HEK293 (cell line): ENCODE data around the gene TCHHL1.

Source experiments
- BCL11B ChIP-seq: fragments of 450-650 bp; formaldehyde crosslinking; IDR thresholded peaks from 2 replicates; pipeline ENCODE4 v1.5.1; 2016; ENCODE audit warnings: low read depth, missing biosample characterization, missing genetic modification characterization
- GFI1B ChIP-seq: fragments of 450-650 bp; formaldehyde crosslinking; IDR thresholded peaks from 2 replicates; pipeline ENCODE4 v1.5.1; 2016; ENCODE audit warnings: missing biosample characterization, missing genetic modification characterization
- KLF1 ChIP-seq: fragments of 450-650 bp; formaldehyde crosslinking; IDR thresholded peaks from 2 replicates; pipeline ENCODE4 v1.5.1; 2016; ENCODE audit warnings: missing biosample characterization, missing genetic modification characterization
- RBAK ChIP-seq: fragments of 450-650 bp; formaldehyde crosslinking; IDR thresholded peaks from 2 replicates; pipeline ENCODE4 v1.5.1; 2016; ENCODE audit warnings: missing biosample characterization, missing genetic modification characterization
- SP3 ChIP-seq: fragments of 450-650 bp; formaldehyde crosslinking; IDR thresholded peaks from 2 replicates; pipeline ENCODE4 v1.5.1; 2016; ENCODE audit warnings: missing biosample characterization, missing genetic modification characterization
- TCF7L2 ChIP-seq: IDR thresholded peaks from 2 replicates; pipeline ENCODE4 v1.6.1; 2011; ENCODE audit warnings: low read depth, mild to moderate bottlenecking, inconsistent platforms, low read length, moderate library complexity, borderline replicate concordance
- YY1 ChIP-seq: fragments of 450-650 bp; formaldehyde crosslinking; IDR thresholded peaks from 2 replicates; pipeline ENCODE4 v1.5.1; 2018; ENCODE audit warnings: missing biosample characterization, missing genetic modification characterization
- YY2 ChIP-seq: fragments of 450-650 bp; formaldehyde crosslinking; IDR thresholded peaks from 2 replicates; pipeline ENCODE4 v1.5.1; 2016; ENCODE audit warnings: missing biosample characterization, missing genetic modification characterization
- ZBTB20 ChIP-seq: fragments of 450-650 bp; formaldehyde crosslinking; IDR thresholded peaks from 2 replicates; pipeline ENCODE4 v1.5.1; 2016; ENCODE audit warnings: missing biosample characterization, missing genetic modification characterization
- ZBTB48 ChIP-seq: fragments of 450-650 bp; formaldehyde crosslinking; IDR thresholded peaks from 2 replicates; pipeline ENCODE4 v1.5.1; 2016; ENCODE audit warnings: missing biosample characterization, missing genetic modification characterization
- ZIC2 ChIP-seq: fragments of 450-650 bp; formaldehyde crosslinking; IDR thresholded peaks from 2 replicates; pipeline ENCODE4 v1.5.1; 2016; ENCODE audit warnings: missing biosample characterization, missing genetic modification characterization
- ZNF112 ChIP-seq: fragments of 450-650 bp; formaldehyde crosslinking; IDR thresholded peaks from 2 replicates; pipeline ENCODE4 v1.5.0; 2017; ENCODE audit warnings: missing biosample characterization, missing genetic modification characterization
- ZNF121 ChIP-seq: fragments of 450-650 bp; formaldehyde crosslinking; IDR thresholded peaks from 2 replicates; pipeline ENCODE4 v1.5.1; 2016; ENCODE audit warnings: missing biosample characterization, missing genetic modification characterization
- ZNF133 ChIP-seq: fragments of 450-650 bp; formaldehyde crosslinking; IDR thresholded peaks from 2 replicates; pipeline ENCODE4 v1.5.1; 2016; ENCODE audit warnings: missing biosample characterization, missing genetic modification characterization
- ZNF157 ChIP-seq: fragments of 450-650 bp; formaldehyde crosslinking; IDR thresholded peaks from 2 replicates; pipeline ENCODE4 v1.5.1; 2016; ENCODE audit warnings: missing biosample characterization, missing genetic modification characterization
- ZNF16 ChIP-seq: fragments of 450-650 bp; formaldehyde crosslinking; IDR thresholded peaks from 2 replicates; pipeline ENCODE4 v1.5.1; 2016; ENCODE audit warnings: low read depth, missing biosample characterization, missing genetic modification characterization
- ZNF24 ChIP-seq: fragments of 450-650 bp; formaldehyde crosslinking; IDR thresholded peaks from 2 replicates; pipeline ENCODE4 v1.5.1; 2016; ENCODE audit warnings: missing biosample characterization, missing genetic modification characterization
- ZNF266 ChIP-seq: fragments of 450-650 bp; formaldehyde crosslinking; IDR thresholded peaks from 2 replicates; pipeline ENCODE4 v1.5.1; 2016; ENCODE audit warnings: missing biosample characterization, missing genetic modification characterization, low read depth
- ZNF366 ChIP-seq: fragments of 450-650 bp; formaldehyde crosslinking; conservative IDR thresholded peaks from 2 replicates; pipeline ENCODE4 v1.5.1; 2016; ENCODE audit warnings: missing biosample characterization, missing genetic modification characterization
- ZNF416 ChIP-seq: fragments of 450-650 bp; formaldehyde crosslinking; IDR thresholded peaks from 2 replicates; pipeline ENCODE4 v1.5.1; 2016; ENCODE audit warnings: missing biosample characterization, missing genetic modification characterization
- ZNF529 ChIP-seq: fragments of 450-650 bp; formaldehyde crosslinking; IDR thresholded peaks from 2 replicates; pipeline ENCODE4 v1.5.1; 2017; ENCODE audit warnings: missing genetic modification characterization, missing biosample characterization; ENCODE audit not compliant: insufficient replicate concordance
- ZNF530 ChIP-seq: fragments of 450-650 bp; formaldehyde crosslinking; IDR thresholded peaks from 2 replicates; pipeline ENCODE4 v1.5.1; 2016; ENCODE audit warnings: low read depth, missing biosample characterization, missing genetic modification characterization
- ZNF544 ChIP-seq: fragments of 450-650 bp; formaldehyde crosslinking; IDR thresholded peaks from 2 replicates; pipeline ENCODE4 v1.5.0; 2017; ENCODE audit warnings: missing biosample characterization, missing genetic modification characterization
- ZNF558 ChIP-seq: fragments of 450-650 bp; formaldehyde crosslinking; IDR thresholded peaks from 2 replicates; pipeline ENCODE4 v1.5.1; 2016; ENCODE audit warnings: missing biosample characterization, missing genetic modification characterization
- ZNF600 ChIP-seq: fragments of 450-650 bp; formaldehyde crosslinking; IDR thresholded peaks from 2 replicates; pipeline ENCODE4 v1.5.1; 2016; ENCODE audit warnings: missing biosample characterization, missing genetic modification characterization
- ZNF677 ChIP-seq: fragments of 450-650 bp; IDR thresholded peaks from 2 replicates; pipeline ENCODE4 v1.5.0; 2018; ENCODE audit warnings: missing biosample characterization, mild to moderate bottlenecking, missing genetic modification characterization, moderate library complexity
- ZNF768 ChIP-seq: fragments of 450-650 bp; formaldehyde crosslinking; IDR thresholded peaks from 2 replicates; pipeline ENCODE4 v1.5.1; 2018; ENCODE audit warnings: missing biosample characterization, mild to moderate bottlenecking, missing genetic modification characterization
- ZNF791 ChIP-seq: fragments of 450-650 bp; formaldehyde crosslinking; IDR thresholded peaks from 2 replicates; pipeline ENCODE4 v1.5.1; 2016; ENCODE audit warnings: missing biosample characterization, missing genetic modification characterization
- ZSCAN16 ChIP-seq: fragments of 450-650 bp; formaldehyde crosslinking; IDR thresholded peaks from 2 replicates; pipeline ENCODE4 v1.5.1; 2016; ENCODE audit warnings: missing biosample characterization, missing genetic modification characterization
- TF ChIP-seq, protein P1 (sequence below): fragments of 450-650 bp; formaldehyde crosslinking; IDR thresholded peaks from 2 replicates; pipeline ENCODE4 v1.5.1; 2017; ENCODE audit warnings: missing biosample characterization, mild to moderate bottlenecking, missing genetic modification characterization, moderate library complexity
- TF ChIP-seq, protein P2 (sequence below): fragments of 450-650 bp; formaldehyde crosslinking; IDR thresholded peaks from 2 replicates; pipeline ENCODE4 v1.5.1; 2016; ENCODE audit warnings: missing biosample characterization, missing genetic modification characterization
- TF ChIP-seq, protein P3 (sequence below): fragments of 450-650 bp; IDR thresholded peaks from 2 replicates; pipeline ENCODE4 v1.5.1; 2018; ENCODE audit warnings: missing biosample characterization, missing genetic modification characterization
- TF ChIP-seq, protein P4 (sequence below): fragments of 450-650 bp; formaldehyde crosslinking; IDR thresholded peaks from 2 replicates; pipeline ENCODE4 v1.5.1; 2016; ENCODE audit warnings: missing biosample characterization, missing genetic modification characterization
- TF ChIP-seq, protein P5 (sequence below): IDR thresholded peaks from 2 replicates; pipeline ENCODE4 v1.6.1; 2011; ENCODE audit warnings: mild to moderate bottlenecking, low read depth, low read length, borderline replicate concordance

Gene TCHHL1

DNA sequence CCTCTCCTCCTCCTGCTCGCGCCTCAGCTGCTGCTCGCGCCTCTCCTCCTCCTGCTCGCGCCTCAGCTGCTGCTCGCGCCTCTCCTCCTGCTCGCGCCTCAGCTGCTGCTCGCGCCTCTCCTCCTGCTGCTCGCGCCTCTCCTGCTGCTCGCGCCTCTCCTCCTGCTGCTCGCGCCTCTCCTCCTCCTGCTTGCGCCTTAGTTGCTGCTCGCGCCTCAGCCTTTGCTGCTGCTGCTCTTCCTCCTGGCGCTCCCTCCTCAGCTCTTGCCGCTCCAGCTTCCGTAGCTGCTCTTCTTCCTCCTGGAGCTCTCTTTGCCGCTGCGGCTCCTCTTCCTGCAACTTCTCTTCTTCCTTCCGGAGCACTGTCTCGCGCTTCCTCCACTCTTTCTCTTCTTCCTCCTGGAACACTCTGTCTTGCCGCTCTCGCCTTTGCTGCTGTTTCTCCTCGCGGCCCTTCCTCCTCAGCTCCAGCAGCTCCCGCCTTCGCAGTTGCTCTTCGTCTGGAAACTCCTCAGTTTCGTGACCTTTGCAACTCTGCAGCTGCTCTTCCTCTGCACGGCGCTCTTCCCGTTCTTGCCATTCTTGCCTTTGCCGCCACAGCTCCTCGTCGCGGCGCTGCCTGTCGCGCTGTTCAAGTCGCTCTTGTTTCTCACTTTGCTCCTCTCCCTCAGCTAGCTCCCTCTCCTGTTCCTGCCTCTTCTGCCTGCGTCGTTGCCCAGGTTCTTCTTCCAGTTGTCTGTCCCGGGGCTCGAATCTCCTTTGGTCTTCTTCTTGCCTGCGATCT is 23.4 kb upstream of the TCHHL1 start (continued):
- TF ChIP-seq ZBTB20 (tag by site-specific recombination) (no peak), ZNF112 (no peak), ZSCAN16 (tag by site-specific recombination) (no peak), ZNF544 (tag by site-specific recombination) (no peak), KLF1 (no peak), ZNF366 (tag by site-specific recombination) (peak; percentile 89), ZNF266 (no peak), ZNF121 (tag by site-specific recombination) (no peak), ZNF530 (tag by site-specific recombination) (no peak), ZBTB48 (no peak), YY1 (no peak), ZIC2 (tag by site-specific recombination) (peak; percentile 69), ZNF529 (tag by site-specific recombination) (no peak), ZNF768 (tag by site-specific recombination) (no peak), ZNF558 (no peak), ZNF677 (tag by site-specific recombination) (no peak), ZNF416 (no peak), YY2 (tag by site-specific recombination) (0 out of 2 replicates have a peak, but pooled peaks have one; percentile 37), ZNF24 (tag by site-specific recombination) (0 out of 2 replicates have a peak, but pooled peaks have one; percentile 36), ZNF791 (tag by site-specific recombination) (no peak), GFI1B (no peak), ZNF133 (no peak), SP3 (no peak), TCF7L2 (no peak), ZNF600 (peak; percentile 82), ZNF157 (peak; percentile 25; the same call in 1 of the 2 replicates), RBAK (tag by site-specific recombination) (no peak), BCL11B (tag by site-specific recombination) (no peak), ZNF16 (tag by site-specific recombination) (no peak)
- TF ChIP-seq, protein P1, sequence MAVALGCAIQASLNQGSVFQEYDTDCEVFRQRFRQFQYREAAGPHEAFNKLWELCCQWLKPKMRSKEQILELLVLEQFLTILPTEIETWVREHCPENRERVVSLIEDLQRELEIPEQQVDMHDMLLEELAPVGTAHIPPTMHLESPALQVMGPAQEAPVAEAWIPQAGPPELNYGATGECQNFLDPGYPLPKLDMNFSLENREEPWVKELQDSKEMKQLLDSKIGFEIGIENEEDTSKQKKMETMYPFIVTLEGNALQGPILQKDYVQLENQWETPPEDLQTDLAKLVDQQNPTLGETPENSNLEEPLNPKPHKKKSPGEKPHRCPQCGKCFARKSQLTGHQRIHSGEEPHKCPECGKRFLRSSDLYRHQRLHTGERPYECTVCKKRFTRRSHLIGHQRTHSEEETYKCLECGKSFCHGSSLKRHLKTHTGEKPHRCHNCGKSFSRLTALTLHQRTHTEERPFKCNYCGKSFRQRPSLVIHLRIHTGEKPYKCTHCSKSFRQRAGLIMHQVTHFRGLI = no peak
- TF ChIP-seq, protein P2, sequence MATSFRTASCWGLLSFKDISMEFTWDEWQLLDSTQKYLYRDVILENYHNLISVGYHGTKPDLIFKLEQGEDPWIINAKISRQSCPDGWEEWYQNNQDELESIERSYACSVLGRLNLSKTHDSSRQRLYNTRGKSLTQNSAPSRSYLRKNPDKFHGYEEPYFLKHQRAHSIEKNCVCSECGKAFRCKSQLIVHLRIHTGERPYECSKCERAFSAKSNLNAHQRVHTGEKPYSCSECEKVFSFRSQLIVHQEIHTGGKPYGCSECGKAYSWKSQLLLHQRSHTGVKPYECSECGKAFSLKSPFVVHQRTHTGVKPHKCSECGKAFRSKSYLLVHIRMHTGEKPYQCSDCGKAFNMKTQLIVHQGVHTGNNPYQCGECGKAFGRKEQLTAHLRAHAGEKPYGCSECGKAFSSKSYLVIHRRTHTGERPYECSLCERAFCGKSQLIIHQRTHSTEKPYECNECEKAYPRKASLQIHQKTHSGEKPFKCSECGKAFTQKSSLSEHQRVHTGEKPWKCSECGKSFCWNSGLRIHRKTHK (tag by site-specific recombination) = no peak
- TF ChIP-seq, protein P3, sequence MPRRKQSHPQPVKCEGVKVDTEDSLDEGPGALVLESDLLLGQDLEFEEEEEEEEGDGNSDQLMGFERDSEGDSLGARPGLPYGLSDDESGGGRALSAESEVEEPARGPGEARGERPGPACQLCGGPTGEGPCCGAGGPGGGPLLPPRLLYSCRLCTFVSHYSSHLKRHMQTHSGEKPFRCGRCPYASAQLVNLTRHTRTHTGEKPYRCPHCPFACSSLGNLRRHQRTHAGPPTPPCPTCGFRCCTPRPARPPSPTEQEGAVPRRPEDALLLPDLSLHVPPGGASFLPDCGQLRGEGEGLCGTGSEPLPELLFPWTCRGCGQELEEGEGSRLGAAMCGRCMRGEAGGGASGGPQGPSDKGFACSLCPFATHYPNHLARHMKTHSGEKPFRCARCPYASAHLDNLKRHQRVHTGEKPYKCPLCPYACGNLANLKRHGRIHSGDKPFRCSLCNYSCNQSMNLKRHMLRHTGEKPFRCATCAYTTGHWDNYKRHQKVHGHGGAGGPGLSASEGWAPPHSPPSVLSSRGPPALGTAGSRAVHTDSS (tag by site-specific recombination) = peak; percentile 69
- TF ChIP-seq, protein P4, sequence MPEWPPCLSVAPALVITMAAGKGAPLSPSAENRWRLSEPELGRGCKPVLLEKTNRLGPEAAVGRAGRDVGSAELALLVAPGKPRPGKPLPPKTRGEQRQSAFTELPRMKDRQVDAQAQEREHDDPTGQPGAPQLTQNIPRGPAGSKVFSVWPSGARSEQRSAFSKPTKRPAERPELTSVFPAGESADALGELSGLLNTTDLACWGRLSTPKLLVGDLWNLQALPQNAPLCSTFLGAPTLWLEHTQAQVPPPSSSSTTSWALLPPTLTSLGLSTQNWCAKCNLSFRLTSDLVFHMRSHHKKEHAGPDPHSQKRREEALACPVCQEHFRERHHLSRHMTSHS = no peak
- TF ChIP-seq, protein P5, sequence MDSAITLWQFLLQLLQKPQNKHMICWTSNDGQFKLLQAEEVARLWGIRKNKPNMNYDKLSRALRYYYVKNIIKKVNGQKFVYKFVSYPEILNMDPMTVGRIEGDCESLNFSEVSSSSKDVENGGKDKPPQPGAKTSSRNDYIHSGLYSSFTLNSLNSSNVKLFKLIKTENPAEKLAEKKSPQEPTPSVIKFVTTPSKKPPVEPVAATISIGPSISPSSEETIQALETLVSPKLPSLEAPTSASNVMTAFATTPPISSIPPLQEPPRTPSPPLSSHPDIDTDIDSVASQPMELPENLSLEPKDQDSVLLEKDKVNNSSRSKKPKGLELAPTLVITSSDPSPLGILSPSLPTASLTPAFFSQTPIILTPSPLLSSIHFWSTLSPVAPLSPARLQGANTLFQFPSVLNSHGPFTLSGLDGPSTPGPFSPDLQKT = no peak
